SK-N-SH treated with all-trans-retinoic acid at 6 μM for 48 hours (cell line): Measurements from ENCODE around the gene NIPAL4.

Experiments
- ATAC-seq: fragments of 200-7000 bp; cut with Tn5 transposase; 3 replicates; pipeline ENCODE4 v1.9.1; 2020; ENCODE audit warnings: mild to moderate bottlenecking, moderate library complexity
- ARNTL ChIP-seq: fragments of 450-650 bp; formaldehyde crosslinking; IDR thresholded peaks from 2 replicates; pipeline ENCODE4 v1.5.0; 2020; ENCODE audit warnings: low read depth, mild to moderate bottlenecking, moderate library complexity, borderline replicate concordance
- BACH2 ChIP-seq: fragments of 250-450 bp; sonication (Bioruptor Pico); IDR thresholded peaks from 2 replicates; pipeline ENCODE4 v1.9.0; 2021; ENCODE audit warnings: mild to moderate bottlenecking, borderline replicate concordance
- CSDC2 ChIP-seq: fragments of 250-450 bp; sonication (Bioruptor Pico); IDR thresholded peaks from 2 replicates; pipeline ENCODE4 v1.5.0; 2020; ENCODE audit warnings: mild to moderate bottlenecking, moderate library complexity
- CSRNP3 ChIP-seq: fragments of 250-450 bp; sonication (Bioruptor Pico); IDR thresholded peaks from 2 replicates; pipeline ENCODE4 v1.5.1; 2021; ENCODE audit warnings: mild to moderate bottlenecking, moderate library complexity
- GLIS3 ChIP-seq: fragments of 250-450 bp; sonication (Bioruptor Pico); IDR thresholded peaks from 2 replicates; pipeline ENCODE4 v1.5.0; 2020; ENCODE audit warnings: mild to moderate bottlenecking, moderate library complexity
- ISL1 ChIP-seq: fragments of 250-450 bp; sonication (Bioruptor Pico); IDR thresholded peaks from 2 replicates; pipeline ENCODE4 v2.1.2; 2022; ENCODE audit warnings: mild to moderate bottlenecking, moderate library complexity
- OSR1 ChIP-seq: fragments of 250-450 bp; sonication (Bioruptor Pico); IDR thresholded peaks from 2 replicates; pipeline ENCODE4 v1.8.0; 2022; ENCODE audit warnings: moderate library complexity, mild to moderate bottlenecking, inconsistent platforms
- PPARA ChIP-seq: fragments of 250-450 bp; sonication (Bioruptor Pico); IDR thresholded peaks from 2 replicates; pipeline ENCODE4 v1.5.0; 2020; ENCODE audit warnings: mild to moderate bottlenecking, borderline replicate concordance
- SNAI2 ChIP-seq: fragments of 250-450 bp; sonication (Bioruptor Pico); IDR thresholded peaks from 2 replicates; pipeline ENCODE4 v1.5.0; 2020; ENCODE audit warnings: mild to moderate bottlenecking, moderate library complexity
- TCF4 ChIP-seq: fragments of 250-450 bp; sonication (Bioruptor Pico); IDR thresholded peaks from 2 replicates; pipeline ENCODE4 v1.8.0; 2021; ENCODE audit warnings: mild to moderate bottlenecking, moderate library complexity, borderline replicate concordance
- TSHZ2 ChIP-seq: fragments of 250-450 bp; sonication (Bioruptor Pico); IDR thresholded peaks from 2 replicates; pipeline ENCODE4 v1.5.0; 2020; ENCODE audit warnings: mild to moderate bottlenecking, moderate library complexity
- ZFP3 ChIP-seq: fragments of 250-450 bp; sonication (Bioruptor Pico); IDR thresholded peaks from 2 replicates; pipeline ENCODE4 v1.5.0; 2020; ENCODE audit warnings: mild to moderate bottlenecking, moderate library complexity
- ZFP30 ChIP-seq: fragments of 450-650 bp; formaldehyde crosslinking; IDR thresholded peaks from 2 replicates; pipeline ENCODE4 v1.5.0; 2022; ENCODE audit warnings: mild to moderate bottlenecking, moderate library complexity
- ZNF565 ChIP-seq: fragments of 450-650 bp; formaldehyde crosslinking; conservative IDR thresholded peaks from 2 replicates; pipeline ENCODE4 v1.5.0; 2020; ENCODE audit warnings: low read depth, mild to moderate bottlenecking, moderate library complexity
- ZNF70 ChIP-seq: fragments of 450-650 bp; formaldehyde crosslinking; IDR thresholded peaks from 2 replicates; pipeline ENCODE4 v1.5.0; 2020; ENCODE audit warnings: mild to moderate bottlenecking, moderate library complexity
- ZNF8 ChIP-seq: fragments of 450-650 bp; formaldehyde crosslinking; IDR thresholded peaks from 2 replicates; pipeline ENCODE4 v1.5.0; 2020; ENCODE audit warnings: mild to moderate bottlenecking, moderate library complexity
- TF ChIP-seq, protein P1 (sequence below): fragments of 250-450 bp; sonication (Bioruptor Pico); IDR thresholded peaks from 2 replicates; pipeline ENCODE4 v1.5.1; 2020; ENCODE audit warnings: low read depth, mild to moderate bottlenecking, moderate library complexity

NIPAL4 gene

GRCh38 chr5:157486861-157487260 is 26.8 kb downstream of the NIPAL4 start:
- ATAC-seq = no peak
- TF ChIP-seq ZNF565 (CRISPR knock-in tag) (no peak), CSRNP3 (CRISPR knock-in tag) (no peak), PPARA (CRISPR knock-in tag) (no peak), ZNF8 (CRISPR knock-in tag) (no peak), ZNF70 (CRISPR knock-in tag) (no peak), TCF4 (CRISPR knock-in tag) (no peak), CSDC2 (CRISPR knock-in tag) (no peak)
- TF ChIP-seq, protein P1, sequence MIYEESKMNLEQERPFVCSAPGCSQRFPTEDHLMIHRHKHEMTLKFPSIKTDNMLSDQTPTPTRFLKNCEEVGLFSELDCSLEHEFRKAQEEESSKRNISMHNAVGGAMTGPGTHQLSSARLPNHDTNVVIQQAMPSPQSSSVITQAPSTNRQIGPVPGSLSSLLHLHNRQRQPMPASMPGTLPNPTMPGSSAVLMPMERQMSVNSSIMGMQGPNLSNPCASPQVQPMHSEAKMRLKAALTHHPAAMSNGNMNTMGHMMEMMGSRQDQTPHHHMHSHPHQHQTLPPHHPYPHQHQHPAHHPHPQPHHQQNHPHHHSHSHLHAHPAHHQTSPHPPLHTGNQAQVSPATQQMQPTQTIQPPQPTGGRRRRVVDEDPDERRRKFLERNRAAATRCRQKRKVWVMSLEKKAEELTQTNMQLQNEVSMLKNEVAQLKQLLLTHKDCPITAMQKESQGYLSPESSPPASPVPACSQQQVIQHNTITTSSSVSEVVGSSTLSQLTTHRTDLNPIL = no peak

DNA sequence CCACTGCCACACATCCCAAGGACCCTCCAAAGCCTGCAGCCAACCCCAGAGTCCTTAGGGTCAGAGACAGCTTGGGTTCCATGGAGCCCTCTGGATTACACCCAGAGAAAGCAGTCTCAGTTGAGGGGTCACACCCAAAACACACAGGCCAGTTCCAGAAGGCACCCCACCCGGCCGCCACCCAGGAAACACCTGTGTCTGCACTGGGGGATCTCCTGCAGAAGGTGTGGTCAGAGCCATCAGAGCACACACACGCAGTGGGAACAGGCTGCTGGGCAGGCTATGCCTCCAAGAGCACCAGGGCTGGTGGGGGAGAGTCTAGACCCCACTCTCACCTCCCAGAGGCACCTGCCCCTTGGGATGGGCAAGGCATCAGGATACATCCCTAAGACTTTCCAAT is 27.3 kb downstream of the NIPAL4 start:
- ATAC-seq = no peak
- no peak for TF ChIP-seq CSRNP3 (CRISPR knock-in tag)
- no peak for TF ChIP-seq GLIS3 (CRISPR knock-in tag)
- TF ChIP-seq ZFP30 (CRISPR knock-in tag) = no peak

DNA sequence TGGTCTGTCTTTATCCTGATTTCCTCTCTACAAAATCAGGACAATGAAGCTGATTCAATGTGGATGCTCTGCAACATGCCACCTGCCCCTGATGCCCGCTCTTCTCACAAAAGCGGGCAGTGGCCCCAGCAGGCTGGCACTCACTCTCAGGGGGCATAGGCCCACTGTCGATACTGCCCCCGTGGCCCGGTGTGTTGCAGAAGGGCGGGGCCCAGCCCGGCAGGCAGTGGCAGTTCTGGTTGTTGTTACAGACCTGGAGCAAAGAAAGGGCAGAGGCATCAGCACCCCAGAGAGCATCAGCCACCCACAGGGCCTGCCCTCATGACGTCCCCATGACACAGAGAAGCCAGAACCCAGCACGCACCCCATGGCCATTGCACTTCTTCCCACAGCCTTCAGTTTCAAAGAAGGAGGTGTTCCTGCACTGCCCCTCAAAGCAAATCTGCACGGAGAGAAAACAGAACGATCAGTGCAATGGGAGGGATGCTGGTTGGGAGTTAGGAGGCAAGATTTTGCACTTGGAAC is 31.5 kb downstream of the NIPAL4 start:
- ATAC-seq = no peak
- TF ChIP-seq TSHZ2 (no peak), ZNF8 (CRISPR knock-in tag) (no peak), CSRNP3 (CRISPR knock-in tag) (no peak), GLIS3 (CRISPR knock-in tag) (no peak), PPARA (CRISPR knock-in tag) (no peak), SNAI2 (no peak), ZNF565 (CRISPR knock-in tag) (no peak)
- TF ChIP-seq, all 23 proteins: peak for 0

- TF ChIP-seq, protein P1 = no peak
- TF ChIP-seq ZNF70 (CRISPR knock-in tag) = no peak
- no peak for TF ChIP-seq BACH2
- no peak for TF ChIP-seq ISL1 (CRISPR knock-in tag)
- no peak for TF ChIP-seq OSR1 (CRISPR knock-in tag)
- TF ChIP-seq ZFP3 (CRISPR knock-in tag) = no peak
- TF ChIP-seq SNAI2 = no peak
- no peak for TF ChIP-seq CSDC2 (CRISPR knock-in tag)
- TF ChIP-seq TSHZ2 = no peak
- no peak for TF ChIP-seq ZNF565 (CRISPR knock-in tag)
- no peak for TF ChIP-seq ZFP30 (CRISPR knock-in tag)
- TF ChIP-seq ARNTL (CRISPR knock-in tag) = no peak
- no peak for ATAC-seq
Observed at GRCh38 chr5:157492886-157493285, 32.9 kb downstream of the NIPAL4 start.
